GM12878 (cell line): ENCODE results near the gene SLC5A2. TPM values are rescaled to one million over a fixed set of nuclear protein-coding genes. Genes with fewer than 3 reads are reported as not detected.
"Not testable (repeated sequence)": the region's sequence is repeated elsewhere in the genome, so short reads cannot be mapped to it uniquely, and the experiment has no call there.

Experiments used
- ATAC-seq: fragments of 200-7000 bp; cut with Tn5 transposase; 3 replicates; pipeline ENCODE4 v1.9.1; 2020; ENCODE audit warnings: mild to moderate bottlenecking, moderate library complexity
- BruUV-seq: library from RNA; stranded (reverse); fragments of 400-500 nt; replicated peaks from 2 replicates; lab custom pipeline; 2021; lab: Mats Ljungman, UMichigan
- CTCF ChIA-PET: fragments of 300-600 bp; sonication (Branson Sonifier 250); formaldehyde crosslinking; extraction: SDS; loops from one replicate; lab custom pipeline; 2021; ENCODE audit warnings: inconsistent platforms; lab: Yijun Ruan, JAX
- POLR2A ChIA-PET: fragments of 350-600 bp; formaldehyde crosslinking; extraction: SDS; loops from one replicate; lab custom pipeline; 2021; ENCODE audit warnings: inconsistent platforms; lab: Charles Lee
- RAD21 ChIA-PET: fragments of 300-600 bp; sonication (Branson Sonifier 250); formaldehyde crosslinking; loops from one replicate; lab custom pipeline; 2023; ENCODE audit warnings: antibody characterized with exemption; ENCODE audit not compliant: unreplicated experiment; lab: Charles Lee
- SMC1A ChIA-PET: fragments of 300-600 bp; sonication (Branson Sonifier 250); formaldehyde crosslinking; loops from one replicate; lab custom pipeline; 2023; ENCODE audit not compliant: unreplicated experiment, uncharacterized antibody; lab: Charles Lee
- DNase-seq: peaks from one replicate; pipeline ENCODE4 v3.0.0-alpha.2; 2011; ENCODE audit warnings: low read depth, low spot score
- FAIRE-seq: peaks from 3 replicates; lab custom pipeline; 2011; peaks lifted over from hg19 to GRCh38; lab: Jason Lieb, UNC
- H2AFZ ChIP-seq: 2 replicates; pipeline ENCODE4 v1.6.0; 2011; ENCODE audit warnings: low read depth, low read length, control low read depth; ENCODE audit not compliant: control insufficient read depth
- H3K27ac ChIP-seq: 2 replicates; pipeline ENCODE4 v1.5.1; 2011; ENCODE audit warnings: control low read depth; ENCODE audit not compliant: control insufficient read depth, insufficient read depth
- H3K27me3 ChIP-seq, 2 experiments: replicated peaks in 1 of 2; 2 replicates each; pipeline versions ENCODE4 v1.6.0 to v1.6.1; 2011; ENCODE audit warnings: low read length in 1 of 2; ENCODE audit not compliant: control insufficient read depth in 2 of 2, insufficient read depth in 2 of 2
- H3K36me3 ChIP-seq, 2 experiments: 2 replicates each; pipeline ENCODE4 v1.5.1; 2011; ENCODE audit warnings: low read length in 1 of 2; ENCODE audit not compliant: control insufficient read depth in 2 of 2, insufficient read depth in 2 of 2
- H3K4me1 ChIP-seq: 2 replicates; pipeline ENCODE4 v1.6.1; 2011; ENCODE audit warnings: mild to moderate bottlenecking, low read length, moderate library complexity, mixed read lengths; ENCODE audit not compliant: control insufficient read depth, insufficient read depth
- H3K4me2 ChIP-seq: 2 replicates; pipeline ENCODE4 v1.6.0; 2011; ENCODE audit warnings: control low read depth; ENCODE audit not compliant: control insufficient read depth, insufficient read depth
- H3K4me3 ChIP-seq: fragments of 200-600 bp; sonication (generic); 2 replicates; pipeline ENCODE4 v1.5.1; 2016
- H3K79me2 ChIP-seq: 2 replicates; pipeline ENCODE4 v1.6.0; 2011; ENCODE audit warnings: low read length; ENCODE audit not compliant: control insufficient read depth, insufficient read depth
- H3K9ac ChIP-seq: 2 replicates; pipeline ENCODE4 v1.8.0; 2011; ENCODE audit warnings: low read length, control low read depth, mixed read lengths; ENCODE audit not compliant: control insufficient read depth, insufficient read depth
- H3K9me3 ChIP-seq: replicated peaks from 3 replicates; pipeline ENCODE4 v1.5.1; 2011; ENCODE audit warnings: mild to moderate bottlenecking, low read length; ENCODE audit not compliant: control insufficient read depth, insufficient read depth
- H4K20me1 ChIP-seq: 2 replicates; pipeline ENCODE4 v1.6.0; 2011; ENCODE audit not compliant: control insufficient read depth, insufficient read depth
- NR2C2 ChIP-seq: IDR thresholded peaks from 2 replicates; pipeline ENCODE4 v1.6.1; 2011; ENCODE audit warnings: borderline replicate concordance, low read depth; ENCODE audit not compliant: control insufficient read depth, insufficient read length
- NR2F1 ChIP-seq: fragments of 450-650 bp; conservative IDR thresholded peaks from 2 replicates; pipeline ENCODE4 v1.6.1; 2017; ENCODE audit warnings: mild to moderate bottlenecking
- RB1 ChIP-seq: fragments of 450-650 bp; formaldehyde crosslinking; IDR thresholded peaks from 2 replicates; pipeline ENCODE4 v1.6.1; 2017; ENCODE audit warnings: mild to moderate bottlenecking, borderline replicate concordance
- STAT1 ChIP-seq: fragments of 450-650 bp; conservative IDR thresholded peaks from 2 replicates; pipeline ENCODE4 v1.6.1; 2014; ENCODE audit warnings: antibody characterized with exemption, mild to moderate bottlenecking
- WGBS: methylation state at CpG from one replicate; pipeline ENCODE4 v1.1.6; 2016; ENCODE audit warnings: low lambda C conversion rate; ENCODE audit not compliant: insufficient replicate concordance, insufficient coverage; ENCODE audit errors: missing lambda C conversion rate; 5-methylcytosine and 5-hydroxymethylcytosine counted together
- in situ Hi-C: fragments of 300-500 bp; cut with MboI; formaldehyde crosslinking; loops from 9 replicates; pipeline ENCODE4 v1.14.3; 2018; ENCODE audit warnings: mixed read lengths
- intact Hi-C: fragments of 100-400 bp; cut with micrococcal nuclease; formaldehyde crosslinking; loops from one replicate; pipeline ENCODE4 v1.14.2; 2022; ENCODE audit not compliant: unreplicated experiment
- polyA plus RNA-seq, 11 experiments: library from polyadenylated mRNA; depleted of rRNA in 4 of 11; unstranded in 6 of 11; stranded (reverse) in 5 of 11; fragments of >200 nt; fragmentation: Nextera tagmentation in 4 of 11; fragmentation: Illumina TruSeq in 1 of 11; extraction: Ambion mirVana in 4 of 11; extraction: Trizol in 1 of 11; gene quantifications; 1 replicate in 1 of 11; 2 replicates in 10 of 11; pipeline versions ENCODE4 v1.2.1 to v1.2.3, GENCODE V29; 2011 to 2016; ENCODE audit warnings: inconsistent platforms in 2 of 11, missing spikeins in 2 of 11, low read depth in 1 of 11
- total RNA-seq, 4 experiments: library from RNA; depleted of rRNA in 3 of 4; stranded (reverse); fragments of >200 nt in 3 of 4; fragmentation: Illumina TruSeq in 1 of 4; extraction: Trizol in 1 of 4; gene quantifications; 2 replicates each; pipeline versions ENCODE4 v1.2.1 to v1.2.3, GENCODE V29; 2013 to 2021
- TF ChIP-seq, protein P1 (sequence below): fragments of 450-650 bp; IDR thresholded peaks from 2 replicates; pipeline ENCODE4 v1.6.1; 2017; ENCODE audit warnings: mild to moderate bottlenecking, moderate library complexity

SLC5A2 gene
- total and polyA plus RNA-seq, 10 of the 15 experiments (the other 5 are each of a cell fraction or from before 2014, with no cell fraction given): 3.6 to 4.8 (median 4.4) TPM; not detected in 6

- TF ChIP-seq, protein P1, sequence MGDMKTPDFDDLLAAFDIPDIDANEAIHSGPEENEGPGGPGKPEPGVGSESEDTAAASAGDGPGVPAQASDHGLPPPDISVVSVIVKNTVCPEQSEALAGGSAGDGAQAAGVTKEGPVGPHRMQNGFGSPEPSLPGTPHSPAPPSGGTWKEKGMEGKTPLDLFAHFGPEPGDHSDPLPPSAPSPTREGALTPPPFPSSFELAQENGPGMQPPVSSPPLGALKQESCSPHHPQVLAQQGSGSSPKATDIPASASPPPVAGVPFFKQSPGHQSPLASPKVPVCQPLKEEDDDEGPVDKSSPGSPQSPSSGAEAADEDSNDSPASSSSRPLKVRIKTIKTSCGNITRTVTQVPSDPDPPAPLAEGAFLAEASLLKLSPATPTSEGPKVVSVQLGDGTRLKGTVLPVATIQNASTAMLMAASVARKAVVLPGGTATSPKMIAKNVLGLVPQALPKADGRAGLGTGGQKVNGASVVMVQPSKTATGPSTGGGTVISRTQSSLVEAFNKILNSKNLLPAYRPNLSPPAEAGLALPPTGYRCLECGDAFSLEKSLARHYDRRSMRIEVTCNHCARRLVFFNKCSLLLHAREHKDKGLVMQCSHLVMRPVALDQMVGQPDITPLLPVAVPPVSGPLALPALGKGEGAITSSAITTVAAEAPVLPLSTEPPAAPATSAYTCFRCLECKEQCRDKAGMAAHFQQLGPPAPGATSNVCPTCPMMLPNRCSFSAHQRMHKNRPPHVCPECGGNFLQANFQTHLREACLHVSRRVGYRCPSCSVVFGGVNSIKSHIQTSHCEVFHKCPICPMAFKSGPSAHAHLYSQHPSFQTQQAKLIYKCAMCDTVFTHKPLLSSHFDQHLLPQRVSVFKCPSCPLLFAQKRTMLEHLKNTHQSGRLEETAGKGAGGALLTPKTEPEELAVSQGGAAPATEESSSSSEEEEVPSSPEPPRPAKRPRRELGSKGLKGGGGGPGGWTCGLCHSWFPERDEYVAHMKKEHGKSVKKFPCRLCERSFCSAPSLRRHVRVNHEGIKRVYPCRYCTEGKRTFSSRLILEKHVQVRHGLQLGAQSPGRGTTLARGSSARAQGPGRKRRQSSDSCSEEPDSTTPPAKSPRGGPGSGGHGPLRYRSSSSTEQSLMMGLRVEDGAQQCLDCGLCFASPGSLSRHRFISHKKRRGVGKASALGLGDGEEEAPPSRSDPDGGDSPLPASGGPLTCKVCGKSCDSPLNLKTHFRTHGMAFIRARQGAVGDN: no peak
- TF ChIP-seq STAT1 (no peak), NR2C2 (no peak)
Measured at GRCh38 chr16:31501966-31502348, 19.0 kb downstream of the SLC5A2 start (continued).

DNA sequence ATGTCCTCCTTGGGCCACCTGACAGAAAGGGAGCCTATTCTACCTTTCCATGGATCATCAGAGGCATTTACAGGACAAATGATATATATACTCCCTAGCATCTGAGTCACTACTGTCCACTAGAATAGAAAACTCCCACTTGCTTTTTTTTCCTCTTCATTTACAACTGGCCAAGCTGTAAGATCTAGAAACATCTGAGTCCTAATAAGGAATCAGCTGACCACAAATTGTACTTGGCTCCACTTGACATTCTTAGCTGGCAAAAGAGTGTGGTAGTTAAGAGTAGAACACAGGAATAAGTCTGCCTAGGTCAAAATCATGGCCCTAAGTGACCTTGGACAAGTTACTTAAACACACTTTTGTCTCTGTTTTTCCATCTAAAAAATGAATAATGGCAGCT, 20.1 kb downstream of the SLC5A2 start:
- intact Hi-C loops (loop anchor here (10.0 kb wide), 1 partner anchor 62 kb away; no protein-coding TSS in a partner anchor), in situ Hi-C loops (no loop called here)
- FAIRE-seq (no peak), DNase-seq (no peak), ATAC-seq (no peak)
- RAD21 ChIA-PET: no interaction called here
- H3K4me3 ChIP-seq: no peak overlapping the region
- SMC1A ChIA-PET: interaction anchor here (1.0 kb wide), 1 partner anchor 365 kb away, joined by 3 read pairs; no protein-coding TSS in a partner anchor
- H2AFZ ChIP-seq: no peak overlapping the region
- no TSS peak for BruUV-seq
- no peak overlapping the region for H3K27ac ChIP-seq
- H3K9me3 ChIP-seq: no peaks in the 10 kb centered on the region
- CTCF ChIA-PET: interaction anchor here (1.8 kb wide), 1 partner anchor 42 kb away, joined by 11 read pairs; no protein-coding TSS in a partner anchor
- POLR2A ChIA-PET: no interaction called here
- no peaks in the 10 kb centered on the region; a peak in 1 of 4 replicates for H3K36me3 ChIP-seq
- H3K27me3 ChIP-seq: no peaks in the 10 kb centered on the region
- TF ChIP-seq NR2F1 (no peak), RB1 (no peak)
- no peak overlapping the region for H3K4me2 ChIP-seq
- H3K4me1 ChIP-seq: peaks cover 14% of the 10 kb centered on the region
- peaks cover 13% of the 10 kb centered on the region for H3K79me2 ChIP-seq
- H3K9ac ChIP-seq: no peak overlapping the region
- no peaks in the 10 kb centered on the region for H4K20me1 ChIP-seq

- peaks cover 18% of the 10 kb centered on the region for H3K79me2 ChIP-seq
- H3K4me1 ChIP-seq: peaks cover 14% of the 10 kb centered on the region
- H4K20me1 ChIP-seq, POLR2A ChIA-PET, H3K9ac ChIP-seq, in situ Hi-C loops, H3K27me3 ChIP-seq, RAD21 ChIA-PET, H3K4me3 ChIP-seq, H3K4me2 ChIP-seq, H3K36me3 ChIP-seq, BruUV-seq, H3K9me3 ChIP-seq, H2AFZ ChIP-seq, DNase-seq, ATAC-seq, H3K27ac ChIP-seq, FAIRE-seq: not testable (repeated sequence)
- WGBS: over 99% methylated on average over 8 of the region's 8 CpGs
- CTCF ChIA-PET: interaction anchor here (1.8 kb wide), 1 partner anchor 42 kb away, joined by 11 read pairs; no protein-coding TSS in a partner anchor
- intact Hi-C loops: loop anchor here (10.0 kb wide), 1 partner anchor 61 kb away; no protein-coding TSS in a partner anchor
- SMC1A ChIA-PET: interaction anchor here (1.0 kb wide), 1 partner anchor 365 kb away, joined by 3 read pairs; no protein-coding TSS in a partner anchor
Measured at GRCh38 chr16:31503555-31503954, 20.6 kb downstream of the SLC5A2 start.
